HG03103 (cell line): ENCODE data around the gene IP6K1.
"Not testable (repeated sequence)": the region's sequence is repeated elsewhere in the genome, so short reads cannot be mapped to it uniquely, and the experiment has no call there.

ENCODE experiments used
- ATAC-seq: cut with Tn5 transposase; IDR thresholded peaks from one replicate; pipeline ENCODE4 v1.9.1; 2021; ENCODE audit warnings: low read depth; ENCODE audit not compliant: unreplicated experiment

Gene IP6K1

GRCh38 chr3:49794926-49795905 is 8.9 kb upstream of the IP6K1 start:
- ATAC-seq: no peak

DNA sequence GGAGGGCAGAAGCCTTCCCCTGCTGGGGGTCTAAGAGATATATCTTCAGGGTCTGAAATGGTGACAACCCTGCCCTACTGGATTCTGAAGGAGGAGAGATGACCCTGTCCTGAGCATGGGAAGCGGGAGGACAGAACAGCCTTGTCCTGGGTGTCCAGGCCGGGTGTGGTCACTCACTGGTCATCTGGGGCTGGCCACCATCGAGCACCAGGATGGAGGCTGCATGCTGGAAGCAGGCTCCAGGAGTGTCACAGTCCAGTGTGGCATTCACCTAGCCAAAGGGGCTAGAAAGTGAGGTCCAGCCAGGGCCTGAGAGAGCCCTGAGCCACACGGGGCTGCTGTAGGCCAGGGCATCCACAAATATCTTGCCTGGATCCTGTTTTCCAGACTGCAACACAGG is 8.1 kb upstream of the IP6K1 start:
- ATAC-seq: no peak

GRCh38 chr3:49793486-49794085 is 7.2 kb upstream of the IP6K1 start:
- no peak for ATAC-seq

DNA sequence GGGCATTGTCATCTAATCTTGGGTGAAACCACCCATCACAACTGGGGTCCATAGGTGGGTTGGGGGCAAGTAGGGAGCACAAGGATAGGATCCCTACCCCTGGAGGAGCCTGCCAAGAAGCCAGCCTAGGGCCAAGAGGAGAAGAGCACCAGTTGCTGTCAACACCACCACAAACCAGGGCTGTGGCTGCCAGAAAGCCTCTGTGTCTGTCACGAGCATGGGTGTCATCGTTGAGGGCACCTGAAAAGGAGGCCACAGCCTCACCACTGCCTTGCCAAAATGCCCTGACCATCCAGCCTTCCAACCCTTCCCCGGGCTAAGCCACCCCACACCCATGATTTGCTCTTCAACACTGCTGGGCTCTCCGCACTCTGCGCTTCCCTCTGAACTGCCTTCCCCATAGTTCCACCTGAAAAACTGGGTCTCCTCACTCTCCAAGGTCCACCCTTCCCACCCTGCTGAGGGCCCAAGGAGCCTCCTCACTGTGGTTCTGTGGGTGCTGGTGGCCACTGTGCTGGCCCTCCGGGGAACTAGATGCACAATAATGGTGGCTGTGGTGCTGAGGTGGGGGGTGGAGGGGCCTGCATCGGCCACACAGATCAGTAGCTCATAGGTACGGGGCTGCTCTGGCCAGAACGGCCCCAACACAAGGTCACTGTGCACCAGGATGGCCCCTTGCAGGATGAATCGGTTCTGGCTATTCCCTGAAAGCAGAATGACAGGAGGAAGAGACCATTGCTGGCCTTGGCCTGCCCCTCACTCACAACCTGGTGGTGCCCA is 6.2 kb upstream of the IP6K1 start:
- ATAC-seq: no peak

GRCh38 chr3:49791571-49791970 is 5.2 kb upstream of the IP6K1 start:
- ATAC-seq: no peak

DNA sequence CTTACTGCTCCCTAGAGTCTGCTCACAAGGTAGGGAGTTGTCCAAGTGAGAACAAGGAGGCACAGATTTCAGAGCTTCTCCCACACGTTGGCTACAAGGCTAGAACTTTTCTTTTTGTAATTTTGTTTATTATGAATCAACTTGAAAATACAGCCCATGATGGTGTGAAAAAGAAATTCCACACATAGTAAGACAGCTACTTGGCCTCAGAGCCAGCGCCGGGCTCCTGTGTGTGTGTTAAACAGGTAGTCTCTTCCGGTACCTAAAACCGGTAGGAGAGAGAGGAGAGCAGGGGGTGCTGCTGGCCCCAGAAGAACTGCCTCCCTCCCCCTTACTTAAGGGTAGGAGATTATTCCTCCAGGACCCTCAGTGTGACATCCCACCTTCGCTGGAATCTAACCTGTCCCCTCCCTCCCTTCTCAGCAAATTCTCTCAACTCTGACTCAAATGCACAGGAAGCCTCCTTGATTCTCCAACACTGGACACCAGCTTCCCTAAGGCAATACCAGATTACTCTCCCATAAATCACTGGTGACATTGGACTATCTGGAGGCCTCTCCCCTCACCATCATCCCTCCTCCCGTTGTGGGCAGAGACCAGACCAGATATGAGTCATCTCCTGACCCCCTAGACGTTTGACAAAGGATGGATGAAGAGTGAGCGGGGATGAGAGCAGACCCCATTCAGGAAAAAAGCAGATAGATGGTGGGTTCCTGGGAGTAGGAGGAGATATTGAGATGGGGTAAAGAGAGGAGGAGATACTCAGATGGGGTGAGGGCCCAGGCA is 4.5 kb upstream of the IP6K1 start:
- no peak for ATAC-seq

DNA sequence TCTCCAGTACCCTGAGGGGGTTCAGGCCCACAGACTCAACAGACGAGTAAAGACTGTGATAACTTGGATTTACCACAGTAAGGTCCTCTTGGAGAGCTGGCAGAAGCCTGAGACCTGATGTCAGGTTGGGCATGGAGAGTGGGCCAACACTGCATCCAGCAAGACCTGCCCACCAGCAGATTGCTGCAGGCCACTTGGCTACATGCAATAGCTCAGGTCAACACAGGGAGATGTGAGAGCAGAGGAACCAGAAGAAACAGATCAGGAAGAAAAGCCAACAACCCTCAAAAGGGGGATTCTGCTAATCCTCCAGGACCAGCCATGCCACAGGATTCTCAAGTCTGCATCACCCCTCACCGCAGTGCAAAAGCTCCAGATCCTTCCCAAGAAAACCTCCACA is 1.7 kb upstream of the IP6K1 start:
- no peak for ATAC-seq

GRCh38 chr3:49787536-49787935 is 1.2 kb upstream of the IP6K1 start:
- ATAC-seq: no peak

GRCh38 chr3:49787182-49787464 is 781 bp upstream of the IP6K1 start:
- no peak for ATAC-seq

DNA sequence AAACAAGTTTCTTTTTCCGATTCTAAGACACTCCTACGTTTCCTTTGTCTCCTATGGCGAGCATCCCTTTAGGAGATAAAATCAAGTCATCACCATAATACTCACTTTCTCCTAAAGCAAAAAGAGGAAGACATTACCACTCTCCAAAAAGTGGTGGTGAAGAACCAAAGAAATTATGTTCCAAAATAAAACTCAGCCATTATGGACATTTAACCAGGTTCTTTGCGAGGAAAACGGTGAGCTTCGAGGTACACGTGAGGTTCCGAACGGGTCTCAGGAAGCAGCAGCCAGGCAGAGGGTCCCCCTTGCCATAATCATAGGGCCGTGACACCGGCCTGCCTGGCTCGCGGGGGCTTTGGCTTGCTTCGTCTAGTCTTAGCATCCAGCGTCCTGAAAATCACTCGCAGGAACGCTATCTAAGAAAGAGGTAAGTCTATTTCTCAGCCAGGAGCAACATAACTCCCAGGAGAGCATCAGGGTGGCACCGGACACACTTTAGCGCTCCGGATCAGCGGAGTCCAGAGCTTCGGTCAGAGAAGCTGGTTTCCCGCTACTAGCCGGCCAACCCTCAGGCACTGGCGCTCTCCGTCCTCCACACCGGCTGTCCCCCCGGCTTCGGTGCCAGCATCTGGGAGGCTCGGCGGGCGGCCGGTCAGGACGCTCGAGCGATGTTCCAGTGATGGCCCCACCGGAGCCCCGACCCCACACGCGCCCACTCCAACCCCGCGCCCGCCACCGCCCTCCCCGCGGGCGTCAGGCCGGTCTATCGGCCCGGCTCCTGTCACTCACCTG is 581 bp downstream of the IP6K1 start:
- peak; percentile 28 for ATAC-seq

DNA sequence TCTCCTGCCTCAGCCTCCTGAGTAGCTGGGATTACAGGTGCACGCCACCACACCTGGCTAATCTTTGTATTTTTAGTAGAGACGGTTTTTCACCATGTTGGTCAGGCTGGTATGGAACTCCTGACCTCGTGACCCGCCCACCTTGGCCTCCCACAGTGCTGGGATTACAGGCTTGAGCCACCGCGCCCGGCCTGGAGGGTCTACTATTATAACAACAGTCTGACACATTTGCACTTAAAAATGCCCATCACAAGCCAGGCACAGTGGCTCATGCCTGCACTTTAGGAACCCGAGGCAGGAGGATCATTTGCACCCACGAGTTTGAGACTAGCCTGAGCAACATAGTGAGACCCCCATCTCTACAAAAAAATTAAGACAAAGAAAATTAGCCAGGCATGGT is 4.1 kb downstream of the IP6K1 start:
- ATAC-seq: not testable (repeated sequence)

DNA sequence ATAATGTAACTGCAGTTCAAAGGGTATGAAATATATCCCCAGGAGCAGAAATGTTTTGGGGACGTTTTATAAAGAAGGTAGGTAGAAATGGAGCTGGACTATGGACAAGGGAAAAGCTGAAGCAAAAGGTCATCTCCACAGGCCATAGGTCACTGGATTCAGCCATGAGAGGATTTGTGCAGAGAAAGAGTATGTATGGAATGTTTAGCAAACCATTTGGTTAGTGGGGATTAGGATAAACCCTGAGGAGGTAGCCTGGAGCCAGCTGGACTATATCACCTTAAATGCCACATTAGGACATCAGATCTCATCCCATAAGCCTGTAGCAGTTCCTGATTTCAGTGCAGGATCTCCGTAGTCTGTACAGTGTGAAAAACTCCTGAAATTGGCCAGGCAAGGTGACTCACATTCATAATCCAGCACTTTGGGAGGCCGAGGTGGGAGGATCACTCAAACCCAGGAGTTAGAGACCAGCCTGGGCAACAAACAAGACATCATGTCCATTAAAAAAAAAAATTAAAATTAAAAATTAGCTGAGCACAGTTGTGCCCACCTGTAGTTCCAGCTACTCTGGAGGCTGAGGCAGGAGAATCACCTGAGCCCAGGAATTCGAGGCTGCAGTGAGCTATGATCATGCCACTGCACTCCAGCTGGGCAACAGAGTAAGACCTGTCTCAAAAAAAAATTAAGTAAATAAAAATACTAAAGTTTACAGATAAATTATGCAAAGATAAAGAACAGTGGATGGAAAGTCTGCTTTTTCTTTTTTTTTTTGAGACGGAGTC is 4.7 kb downstream of the IP6K1 start:
- no peak for ATAC-seq

DNA sequence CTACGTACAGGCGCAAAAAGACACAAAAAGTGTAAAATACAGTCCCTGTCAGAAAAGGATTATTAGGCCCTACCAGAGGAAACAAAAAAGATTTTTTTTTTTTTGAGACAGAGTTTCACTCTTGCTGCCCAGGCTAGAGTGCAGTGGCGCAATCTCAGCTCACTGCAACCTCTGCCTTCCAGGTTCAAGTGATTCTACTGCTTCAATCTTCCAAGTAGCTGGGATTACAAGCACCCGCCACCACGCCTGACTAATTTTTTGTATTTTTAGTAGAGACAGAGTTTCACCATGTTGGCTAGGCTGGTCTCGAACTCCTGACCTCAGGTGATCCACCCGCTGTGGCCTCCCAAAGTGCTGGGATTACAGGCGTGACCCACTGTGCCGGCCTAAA is 5.4 kb downstream of the IP6K1 start:
- not testable (repeated sequence) for ATAC-seq

- no peak for ATAC-seq
Observed at GRCh38 chr3:49780080-49780974, 6.0 kb downstream of the IP6K1 start.

DNA sequence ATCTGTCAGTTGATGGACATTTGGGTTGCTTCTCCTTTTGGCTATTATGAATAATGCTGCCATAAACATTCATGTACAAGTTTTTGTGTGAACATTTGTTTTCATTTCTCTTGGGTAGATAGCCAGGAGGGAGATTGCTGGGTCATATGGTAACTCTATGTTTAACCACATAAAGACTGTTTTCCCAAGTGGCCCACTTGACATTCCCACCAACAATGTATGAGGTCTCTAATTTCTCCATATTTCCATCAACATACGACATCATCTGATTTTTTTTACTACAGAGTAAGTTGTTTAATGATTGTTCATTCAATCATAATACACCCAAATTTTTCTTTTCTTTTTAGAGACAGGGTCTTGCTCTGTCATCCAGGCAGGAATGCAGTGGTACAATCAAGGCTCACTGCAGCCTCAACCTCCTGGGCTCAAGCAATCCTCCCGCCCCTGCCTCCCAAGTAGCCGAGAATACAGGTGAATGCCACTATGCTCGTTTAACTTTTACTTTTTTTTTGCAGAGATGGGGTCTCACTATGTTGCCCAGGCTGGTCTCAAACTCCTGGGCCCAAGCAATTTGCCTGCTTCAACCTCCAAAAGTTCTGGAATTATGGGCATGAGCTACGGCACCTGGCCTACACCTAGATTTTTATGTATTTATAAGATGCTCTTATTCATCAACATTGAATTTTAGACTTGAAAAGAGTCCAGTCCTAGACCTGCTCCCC is 6.8 kb downstream of the IP6K1 start:
- no peak for ATAC-seq

DNA sequence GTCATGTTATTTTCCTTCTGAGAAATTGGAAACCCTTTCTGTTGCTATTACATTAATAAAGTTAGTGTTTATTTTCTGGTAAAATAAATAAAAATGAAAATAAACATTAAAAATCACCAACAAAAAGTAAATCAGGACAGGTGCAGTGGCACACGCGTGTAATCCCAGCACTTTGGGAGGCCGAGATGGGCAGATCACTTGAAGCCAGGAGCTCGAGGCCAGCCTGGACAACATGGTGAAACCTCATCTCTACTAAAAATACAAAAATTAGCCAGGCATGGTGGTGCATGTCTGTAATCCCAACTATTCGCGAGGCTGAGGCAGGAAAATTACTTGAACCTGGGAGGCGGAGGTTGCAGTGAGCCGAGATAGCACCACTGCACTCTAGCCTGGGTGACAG is 10.2 kb downstream of the IP6K1 start:
- ATAC-seq: not testable (repeated sequence)

GRCh38 chr3:49775538-49775937 is 10.8 kb downstream of the IP6K1 start:
- ATAC-seq: no peak

DNA sequence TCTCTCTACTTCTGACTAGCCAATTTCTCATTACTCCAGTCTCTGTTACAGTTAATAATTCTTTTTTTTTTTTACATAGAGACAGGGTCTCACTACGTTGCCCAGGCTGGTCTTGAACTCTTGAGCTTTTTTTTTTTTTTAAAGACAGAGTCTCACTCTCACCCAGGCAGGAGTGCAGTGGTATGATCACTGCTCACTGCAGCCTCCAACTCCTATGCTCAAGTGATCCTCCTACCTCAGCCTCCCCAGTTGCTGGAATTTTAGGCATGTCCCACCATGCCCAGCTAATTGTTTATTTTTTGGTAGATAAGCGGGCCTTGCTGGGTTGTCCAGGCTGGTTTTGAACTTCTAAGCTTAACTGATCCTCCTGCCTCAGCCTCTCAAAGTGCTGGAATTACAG is 13.6 kb downstream of the IP6K1 start:
- no peak for ATAC-seq
